Fibroblast of villous mesenchyme (primary cell): Measurements from ENCODE around the gene RAPGEF1. TPM values are rescaled to one million over a fixed set of nuclear protein-coding genes. Genes with fewer than 3 reads are reported as not detected.
"Not testable (repeated sequence)": the region's sequence is repeated elsewhere in the genome, so short reads cannot be mapped to it uniquely, and the experiment has no call there.

Experiments
- DNase-seq: peaks from one replicate; pipeline ENCODE4 v3.0.0-alpha.2; 2010; ENCODE audit warnings: low read depth
- H3K4me3 ChIP-seq: 2 replicates; pipeline ENCODE4 v1.5.1; 2011; ENCODE audit warnings: low read depth, mild to moderate bottlenecking, low read length
- total RNA-seq: library from RNA; depleted of rRNA; stranded (reverse); fragments of >200 nt; gene quantifications from 2 replicates; pipeline ENCODE4 v1.2.3, GENCODE V29; 2012
- TF ChIP-seq, protein P1 (sequence below): IDR thresholded peaks from 2 replicates; pipeline ENCODE4 v1.5.1; 2012; ENCODE audit warnings: low read depth, mild to moderate bottlenecking, low read length; ENCODE audit not compliant: insufficient read depth

Gene RAPGEF1
- total RNA-seq, 1 donor: 22.9 TPM

DNA sequence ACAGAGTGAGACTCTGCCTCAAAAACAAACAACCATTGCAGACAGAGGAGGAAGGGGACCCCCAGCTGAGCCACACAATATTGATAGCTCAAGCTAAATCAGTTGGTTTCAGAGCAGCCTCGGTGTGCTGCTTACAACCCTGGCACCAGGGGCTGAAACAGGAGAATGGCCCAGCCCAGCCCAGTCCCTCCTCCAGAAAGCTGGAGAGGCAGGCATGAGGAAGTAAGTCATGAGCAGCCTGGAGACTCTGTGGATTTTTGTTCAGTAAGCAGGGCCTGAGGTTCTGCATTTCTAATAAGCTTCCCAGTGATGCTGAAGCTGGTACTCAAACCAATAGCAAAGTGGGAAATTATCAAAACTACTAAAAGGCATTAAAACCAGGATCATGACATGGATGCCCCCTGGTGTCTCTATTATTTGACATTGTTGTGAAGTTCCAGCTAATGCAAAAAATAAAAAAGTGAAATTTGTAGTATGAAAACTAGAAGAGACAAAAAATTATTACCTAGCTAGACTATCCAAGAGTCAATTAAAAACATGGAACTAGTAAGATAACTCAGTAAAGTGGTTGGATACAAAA is 180.4 kb downstream of the RAPGEF1 start:
- H3K4me3 ChIP-seq: no peak overlapping the region
- DNase-seq: no peak
- TF ChIP-seq, protein P1, sequence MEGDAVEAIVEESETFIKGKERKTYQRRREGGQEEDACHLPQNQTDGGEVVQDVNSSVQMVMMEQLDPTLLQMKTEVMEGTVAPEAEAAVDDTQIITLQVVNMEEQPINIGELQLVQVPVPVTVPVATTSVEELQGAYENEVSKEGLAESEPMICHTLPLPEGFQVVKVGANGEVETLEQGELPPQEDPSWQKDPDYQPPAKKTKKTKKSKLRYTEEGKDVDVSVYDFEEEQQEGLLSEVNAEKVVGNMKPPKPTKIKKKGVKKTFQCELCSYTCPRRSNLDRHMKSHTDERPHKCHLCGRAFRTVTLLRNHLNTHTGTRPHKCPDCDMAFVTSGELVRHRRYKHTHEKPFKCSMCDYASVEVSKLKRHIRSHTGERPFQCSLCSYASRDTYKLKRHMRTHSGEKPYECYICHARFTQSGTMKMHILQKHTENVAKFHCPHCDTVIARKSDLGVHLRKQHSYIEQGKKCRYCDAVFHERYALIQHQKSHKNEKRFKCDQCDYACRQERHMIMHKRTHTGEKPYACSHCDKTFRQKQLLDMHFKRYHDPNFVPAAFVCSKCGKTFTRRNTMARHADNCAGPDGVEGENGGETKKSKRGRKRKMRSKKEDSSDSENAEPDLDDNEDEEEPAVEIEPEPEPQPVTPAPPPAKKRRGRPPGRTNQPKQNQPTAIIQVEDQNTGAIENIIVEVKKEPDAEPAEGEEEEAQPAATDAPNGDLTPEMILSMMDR: peak; percentile 5

DNA sequence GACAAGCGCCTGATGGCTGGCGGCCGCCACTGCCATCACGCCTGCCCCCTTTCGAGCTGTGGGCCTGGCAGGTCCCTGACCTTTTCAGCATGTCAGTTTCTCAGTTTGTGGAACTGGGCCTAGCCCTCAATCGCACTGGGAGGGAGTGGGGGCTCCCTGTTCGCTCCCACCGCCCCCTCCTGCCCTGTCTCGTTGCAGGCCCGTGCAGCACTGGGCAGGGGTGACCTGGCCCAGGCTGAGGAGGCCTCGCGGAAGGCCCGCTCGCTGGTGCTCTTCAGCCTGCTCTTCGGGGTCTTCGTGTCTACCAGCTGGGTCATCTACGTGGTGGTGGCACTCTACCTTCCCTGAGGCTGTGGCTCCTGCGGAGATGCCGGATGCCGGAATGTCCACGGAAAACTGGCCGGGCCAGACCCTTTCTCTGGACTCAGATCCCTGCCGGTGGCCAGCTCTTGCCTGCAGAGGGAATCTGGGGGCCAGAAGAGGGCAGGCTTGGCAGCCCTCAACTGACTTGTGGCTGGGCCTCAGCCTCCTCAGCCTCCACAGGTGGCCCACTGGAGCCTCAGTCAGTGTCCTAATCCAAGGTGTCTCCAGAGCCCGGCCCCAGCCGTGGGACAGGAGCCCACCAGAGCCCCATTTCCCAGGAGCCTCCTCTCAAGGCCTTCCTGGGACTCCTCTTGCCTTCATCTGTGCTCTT is 181.9 kb downstream of the RAPGEF1 start:
- H3K4me3 ChIP-seq: no peak overlapping the region
- no peak for DNase-seq
- TF ChIP-seq, protein P1: no peak

DNA sequence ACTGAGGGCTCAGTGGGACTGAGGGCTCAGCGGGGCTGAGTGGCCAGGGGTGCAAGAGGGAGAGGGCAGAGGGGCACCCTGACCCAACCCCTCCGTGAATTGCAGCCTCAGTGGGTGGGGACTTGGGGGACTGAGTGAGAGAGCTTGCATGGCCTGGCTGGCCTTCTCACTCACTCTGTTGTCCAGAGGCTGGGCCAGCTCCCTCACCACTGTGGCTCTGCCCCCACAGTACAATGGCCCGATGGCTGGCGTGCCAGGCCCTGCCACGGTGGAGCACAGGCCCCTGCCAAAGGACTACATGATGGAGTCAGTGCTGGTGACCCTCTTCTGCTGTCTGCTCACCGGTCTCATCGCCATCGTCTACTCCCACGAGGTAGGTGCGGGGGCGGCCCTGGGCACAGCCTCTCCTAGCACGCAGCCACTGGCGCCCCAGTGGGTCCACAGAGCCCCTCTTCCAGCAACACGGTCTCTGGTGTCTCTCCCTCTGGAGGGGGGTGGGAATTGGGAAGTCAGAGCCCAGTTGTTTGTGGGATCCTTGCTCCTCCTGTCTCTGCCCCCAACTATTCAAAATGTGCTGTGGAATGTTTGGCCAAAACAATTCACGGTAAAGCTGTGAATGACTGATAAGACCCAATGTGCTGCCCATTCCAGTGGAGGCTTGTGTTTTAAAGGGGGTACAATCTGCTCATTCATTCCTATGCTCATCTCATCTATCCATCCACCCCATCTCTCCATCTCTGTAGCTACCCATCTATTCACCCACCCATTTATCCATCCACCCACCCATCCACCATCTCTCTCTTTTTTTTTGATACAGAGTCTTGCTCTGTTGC is 183.8 kb downstream of the RAPGEF1 start:
- no peak overlapping the region for H3K4me3 ChIP-seq
- TF ChIP-seq, protein P1: no peak
- no peak for DNase-seq

DNA sequence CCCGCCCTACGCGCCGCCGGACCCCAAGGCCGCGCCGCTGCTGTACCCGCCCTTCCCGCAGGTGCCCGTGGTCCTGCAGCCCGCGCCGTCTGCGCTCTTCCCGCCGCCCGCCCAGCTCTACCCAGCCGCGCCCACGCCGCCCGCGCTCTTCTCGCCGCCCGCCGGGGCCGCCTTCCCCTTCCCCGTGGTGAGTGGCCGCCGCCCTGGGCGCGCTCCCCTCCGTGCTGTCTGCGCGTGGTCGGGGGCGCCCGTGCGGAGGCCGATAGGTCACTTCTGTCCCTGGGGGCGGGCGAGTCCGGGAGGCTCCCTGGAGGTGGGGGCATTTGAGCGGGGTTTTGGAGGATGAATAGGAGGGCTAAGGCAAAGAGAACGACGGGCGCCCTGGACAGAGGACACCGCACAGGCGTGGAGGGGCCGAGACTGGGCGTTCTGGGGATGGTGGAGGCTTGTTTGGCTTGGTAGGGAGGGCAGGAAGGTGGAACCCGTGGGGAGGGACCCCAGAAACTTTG is 185.0 kb downstream of the RAPGEF1 start:
- DNase-seq: no peak
- H3K4me3 ChIP-seq: no peak overlapping the region
- TF ChIP-seq, protein P1: no peak

DNA sequence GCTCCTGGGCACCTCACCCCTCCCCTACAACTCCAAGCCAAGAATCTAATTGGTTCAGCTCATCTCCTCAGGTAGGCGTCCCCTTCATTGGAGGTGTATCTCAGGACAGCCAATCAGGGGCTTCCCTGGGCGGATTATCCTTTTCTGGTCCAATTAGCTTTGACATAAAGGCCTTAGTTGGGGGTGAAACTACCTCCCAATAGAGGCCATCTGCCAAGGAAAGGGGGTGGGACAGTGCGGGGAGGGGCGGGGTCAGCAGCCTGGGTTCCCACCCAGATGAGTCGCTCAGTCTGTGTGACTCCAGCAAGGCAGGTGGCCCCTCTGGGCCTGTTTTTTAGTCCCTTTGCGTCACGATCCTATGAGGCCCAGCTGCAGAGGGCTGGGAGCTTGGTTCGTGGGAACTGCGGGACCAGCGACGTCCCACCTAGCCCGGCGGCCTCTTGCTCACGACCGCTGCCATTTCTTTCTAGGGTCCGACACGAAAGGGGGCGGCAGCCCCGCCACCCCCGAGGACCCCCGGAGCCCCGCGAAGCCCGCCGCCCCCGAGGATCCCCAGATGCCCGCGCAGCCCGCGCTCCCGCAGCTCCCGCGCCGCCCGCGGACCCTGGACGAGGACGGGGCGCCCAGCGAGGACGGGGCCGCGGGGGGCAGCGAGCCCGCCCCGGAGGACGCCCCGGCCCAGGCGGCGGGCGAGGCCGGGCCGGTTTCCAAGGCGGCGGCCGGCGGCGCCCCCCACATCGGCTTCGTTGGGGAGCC is 185.6 kb downstream of the RAPGEF1 start:
- no peak for DNase-seq
- H3K4me3 ChIP-seq: no peak overlapping the region
- TF ChIP-seq, protein P1: no peak

DNA sequence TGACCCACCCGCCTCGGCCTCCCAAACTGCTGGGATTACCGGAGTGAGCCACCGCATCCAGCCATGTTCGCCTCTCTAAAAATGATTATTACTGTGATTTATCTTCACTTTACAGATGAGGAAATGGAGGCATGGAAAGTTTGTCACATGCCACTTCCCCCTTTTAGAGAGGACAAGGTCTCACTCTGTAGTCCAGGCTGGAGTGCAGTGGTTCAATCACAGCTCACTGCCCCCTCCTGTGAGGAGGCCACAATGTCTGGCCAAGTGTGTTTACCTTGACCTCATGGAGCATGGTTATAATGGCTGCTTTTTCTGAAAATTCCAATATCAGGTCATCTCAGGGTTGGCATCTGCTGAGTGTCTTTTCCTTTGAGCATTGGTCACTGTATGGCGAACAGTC is 187.8 kb downstream of the RAPGEF1 start:
- H3K4me3 ChIP-seq: no peak overlapping the region
- TF ChIP-seq, protein P1: no peak
- DNase-seq: no peak

DNA sequence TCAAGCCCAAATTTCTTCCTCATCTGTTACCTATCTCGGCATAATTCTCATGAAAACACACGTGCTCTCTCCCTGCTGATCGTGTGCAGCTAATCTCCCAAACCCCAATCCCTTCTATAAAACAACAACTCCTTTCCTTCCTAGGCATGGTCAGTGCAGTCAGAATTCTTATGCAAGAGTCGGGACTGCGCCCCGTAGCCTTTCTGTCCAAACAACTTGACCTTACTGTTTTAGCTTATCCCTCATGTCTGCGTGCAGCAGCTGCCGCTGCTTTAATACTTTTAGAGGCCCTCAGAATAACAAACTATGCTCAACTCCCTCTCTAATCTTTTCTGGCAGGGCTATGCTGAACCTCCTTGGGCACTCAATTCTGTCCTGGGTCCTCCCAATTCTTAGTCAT is 189.4 kb downstream of the RAPGEF1 start:
- not testable (repeated sequence) for H3K4me3 ChIP-seq
- peak; percentile 28 for DNase-seq

DNA sequence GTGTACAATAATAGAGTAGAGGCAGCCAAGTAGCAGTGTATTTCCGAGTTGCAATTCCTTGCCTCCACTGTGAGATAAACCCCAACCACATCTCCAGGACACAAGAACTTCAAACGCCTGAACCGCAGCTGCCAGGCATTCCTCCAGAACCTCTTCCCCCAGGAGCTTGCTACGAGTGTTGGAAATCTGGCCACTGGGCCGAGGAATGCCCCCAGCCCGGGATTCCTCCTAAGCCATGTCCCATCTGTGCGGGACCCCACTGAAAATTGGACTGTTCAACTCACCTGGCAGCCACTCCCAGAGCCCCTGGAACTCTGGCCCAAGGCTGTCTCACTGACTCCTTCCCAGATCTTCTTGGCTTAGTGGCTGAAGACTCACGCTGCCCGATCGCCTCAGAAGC is 190.7 kb downstream of the RAPGEF1 start:
- not testable (repeated sequence) for H3K4me3 ChIP-seq, DNase-seq
